ENCODE data around the gene CYBC1.

DNA sequence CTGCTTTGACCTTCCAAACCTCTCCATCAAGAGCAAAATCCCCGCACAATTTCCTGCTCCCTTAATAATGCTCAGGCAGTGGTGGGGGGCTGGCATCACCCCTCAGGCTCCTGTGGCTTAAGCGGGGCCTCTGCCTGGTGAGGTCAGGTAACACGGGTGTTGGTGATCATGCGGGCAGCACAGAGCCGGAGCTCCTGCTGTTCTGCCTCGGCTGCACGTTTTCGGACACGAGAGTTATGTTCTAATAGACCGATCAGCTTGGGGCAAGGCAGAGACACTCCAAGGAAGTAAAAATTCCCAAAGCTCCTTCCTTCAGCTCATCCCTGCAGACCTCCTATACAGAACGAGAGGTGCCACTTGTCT lies 14.0 kb upstream of the CYBC1 start:
- TF ChIP-seq CTCF (IDR thresholded peaks at IDR 0.05) (no peak), JUN (IDR thresholded peaks at IDR 0.05) (no peak), NR3C1 (IDR thresholded peaks at IDR 0.05) (no peak), POLR2A (IDR thresholded peaks at IDR 0.05; ENCODE audit: low read length) (no peak), MAZ (IDR thresholded peaks at IDR 0.05; ENCODE audit: borderline replicate concordance, low read depth, low read length) (no peak)
- TF ChIP-seq, protein P1, sequence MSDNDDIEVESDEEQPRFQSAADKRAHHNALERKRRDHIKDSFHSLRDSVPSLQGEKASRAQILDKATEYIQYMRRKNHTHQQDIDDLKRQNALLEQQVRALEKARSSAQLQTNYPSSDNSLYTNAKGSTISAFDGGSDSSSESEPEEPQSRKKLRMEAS (IDR thresholded peaks at IDR 0.05) = no peak
